H1 (cell line): ENCODE data around the gene ADGRF1. TPM values are rescaled to one million over a fixed set of nuclear protein-coding genes. Genes with fewer than 3 reads are reported as not detected.

Source experiments
- CTCF ChIA-PET: fragments of 300-600 bp; sonication (Branson Sonifier 250); formaldehyde crosslinking; loops from one replicate; lab custom pipeline; 2021; ENCODE audit not compliant: partially characterized antibody; lab: Charles Lee
- POLR2A ChIA-PET: fragments of 300-600 bp; sonication (Branson Sonifier 250); formaldehyde crosslinking; loops from one replicate; lab custom pipeline; 2021; ENCODE audit warnings: inconsistent platforms; ENCODE audit not compliant: partially characterized antibody; lab: Charles Lee
- DNase-seq, 2 experiments: peaks; one replicate each; pipeline versions ENCODE4 v3.0.0 to v3.0.0-alpha.2; 2010 to 2022; ENCODE audit warnings: low spot score in 2 of 2, low read depth in 1 of 2, mixed read lengths in 1 of 2
- FAIRE-seq: peaks from 2 replicates; lab custom pipeline; 2011; peaks lifted over from hg19 to GRCh38; lab: Jason Lieb, UNC
- H2AFZ ChIP-seq: 2 replicates; pipeline ENCODE4 v1.8.1; 2012; ENCODE audit warnings: low read length, inconsistent platforms
- H2AK5ac ChIP-seq: 2 replicates; pipeline ENCODE4 v1.6.1; 2013; ENCODE audit warnings: low read depth, low read length
- H2BK120ac ChIP-seq: replicated peaks from 2 replicates; pipeline ENCODE3; 2013; ENCODE audit warnings: low read depth, low read length, inconsistent platforms
- H2BK12ac ChIP-seq: 2 replicates; pipeline ENCODE4 v1.6.1; 2013; ENCODE audit warnings: low read depth, low read length
- H2BK15ac ChIP-seq: 2 replicates; pipeline ENCODE4 v1.6.1; 2013; ENCODE audit warnings: low read length
- H2BK20ac ChIP-seq: 2 replicates; pipeline ENCODE4 v1.6.1; 2013; ENCODE audit warnings: low read length
- H2BK5ac ChIP-seq: 2 replicates; pipeline ENCODE4 v1.6.1; 2013; ENCODE audit warnings: low read depth, low read length
- H3K14ac ChIP-seq: 2 replicates; pipeline ENCODE4 v1.6.1; 2013; ENCODE audit warnings: inconsistent platforms; ENCODE audit not compliant: insufficient read length
- H3K18ac ChIP-seq: 2 replicates; pipeline ENCODE4 v1.6.1; 2013; ENCODE audit warnings: low read length; ENCODE audit errors: extremely low read depth
- H3K23ac ChIP-seq: 2 replicates; pipeline ENCODE4 v1.6.1; 2013; ENCODE audit warnings: inconsistent platforms; ENCODE audit not compliant: insufficient read length
- H3K23me2 ChIP-seq: 2 replicates; pipeline ENCODE4 v1.6.1; 2013; ENCODE audit warnings: low read depth, low read length
- H3K27ac ChIP-seq: 2 replicates; pipeline ENCODE4 v1.6.1; 2011; ENCODE audit warnings: low read depth, low read length, inconsistent platforms
- H3K27me3 ChIP-seq, 4 experiments: replicated peaks in 1 of 4; 1 replicate in 1 of 4; 2 replicates in 3 of 4; pipeline versions ENCODE4 v1.6.1 to v1.8.1; 2011 to 2013; ENCODE audit warnings: low read length in 3 of 4, mild to moderate bottlenecking in 3 of 4, inconsistent platforms in 2 of 4, mixed read lengths in 2 of 4, moderate library complexity in 1 of 4; ENCODE audit not compliant: control insufficient read depth in 3 of 4, insufficient read depth in 3 of 4; ENCODE audit errors: extremely low read depth in 1 of 4
- H3K36me3 ChIP-seq, 4 experiments: 2 replicates each; pipeline versions ENCODE4 v1.6.1 to v1.8.1; 2011 to 2013; ENCODE audit warnings: mild to moderate bottlenecking in 4 of 4, low read length in 3 of 4, moderate library complexity in 2 of 4, control low read depth in 1 of 4, inconsistent platforms in 1 of 4; ENCODE audit not compliant: insufficient read depth in 4 of 4, control insufficient read depth in 2 of 4
- H3K4ac ChIP-seq: replicated peaks from 2 replicates; pipeline ENCODE3; 2013; ENCODE audit warnings: low read length, low read depth, mixed read lengths, inconsistent platforms; ENCODE audit not compliant: insufficient read length
- H3K4me1 ChIP-seq, 4 experiments: replicated peaks in 1 of 4; 1 replicate in 1 of 4; 2 replicates in 3 of 4; pipeline versions ENCODE4 v1.6.1 to v1.8.1; 2011 to 2013; ENCODE audit warnings: low read length in 3 of 4, inconsistent platforms in 2 of 4, mixed read lengths in 1 of 4; ENCODE audit not compliant: insufficient read depth in 4 of 4, control insufficient read depth in 3 of 4
- H3K4me2 ChIP-seq, 2 experiments: 2 replicates each; pipeline versions ENCODE4 v1.6.1 to v1.8.1; 2011 to 2013; ENCODE audit warnings: low read depth in 2 of 2, low read length in 2 of 2, control low read depth in 1 of 2, inconsistent platforms in 1 of 2, mild to moderate bottlenecking in 1 of 2; ENCODE audit not compliant: insufficient read depth in 1 of 2
- H3K4me3 ChIP-seq, 4 experiments: fragments of 200-600, 300-600 bp in 1 of 4; sonication (generic), shearing (Covaris generic), sonication (Bioruptor Twin) in 1 of 4; 2 replicates each; pipeline versions ENCODE4 v1.5.1 to v1.8.1; 2011 to 2016; ENCODE audit warnings: low read length in 4 of 4, low read depth in 3 of 4, control low read depth in 2 of 4, inconsistent platforms in 2 of 4, mild to moderate bottlenecking in 2 of 4, mixed read lengths in 1 of 4, moderate library complexity in 1 of 4; ENCODE audit not compliant: insufficient read depth in 2 of 4; ENCODE audit errors: extremely low read depth in 1 of 4
- H3K56ac ChIP-seq: replicated peaks from 2 replicates; pipeline ENCODE3; 2013; ENCODE audit warnings: low read depth, mild to moderate bottlenecking, mixed read lengths, low read length, inconsistent platforms; ENCODE audit not compliant: insufficient read length
- H3K79me1 ChIP-seq: 2 replicates; pipeline ENCODE4 v1.6.1; 2013; ENCODE audit warnings: low read depth, low read length, control low read depth
- H3K79me2 ChIP-seq, 2 experiments: 2 replicates each; pipeline versions ENCODE4 v1.6.1 to v1.8.1; 2012 to 2013; ENCODE audit warnings: low read length in 2 of 2, mild to moderate bottlenecking in 2 of 2, inconsistent platforms in 1 of 2; ENCODE audit not compliant: insufficient read depth in 2 of 2, control insufficient read depth in 1 of 2
- H3K9ac ChIP-seq, 4 experiments: replicated peaks in 1 of 4; 1 replicate in 1 of 4; 2 replicates in 3 of 4; pipeline versions ENCODE4 v1.6.1 to v1.8.1; 2011 to 2013; ENCODE audit warnings: low read depth in 3 of 4, low read length in 3 of 4, control low read depth in 2 of 4, mild to moderate bottlenecking in 2 of 4, moderate library complexity in 2 of 4, inconsistent platforms in 1 of 4; ENCODE audit errors: extremely low read depth in 1 of 4
- H3K9me3 ChIP-seq, 2 experiments: 2 replicates each; pipeline versions ENCODE4 v1.6.1 to v1.8.1; 2012 to 2013; ENCODE audit warnings: mild to moderate bottlenecking in 2 of 2, moderate library complexity in 2 of 2, control low read depth in 1 of 2, inconsistent platforms in 1 of 2, low read depth in 1 of 2, low read length in 1 of 2, mixed read lengths in 1 of 2; ENCODE audit not compliant: insufficient read depth in 2 of 2
- H4K20me1 ChIP-seq, 2 experiments: replicated peaks in 1 of 2; 2 replicates each; pipeline versions ENCODE3 to v1.8.1; 2011 to 2013; ENCODE audit warnings: inconsistent platforms in 2 of 2, low read length in 2 of 2, mild to moderate bottlenecking in 1 of 2; ENCODE audit not compliant: insufficient read depth in 2 of 2, control insufficient read depth in 1 of 2
- H4K5ac ChIP-seq: 2 replicates; pipeline ENCODE4 v1.6.1; 2013; ENCODE audit warnings: low read length, low read depth, mixed read lengths, inconsistent platforms; ENCODE audit not compliant: insufficient read length
- H4K8ac ChIP-seq: 2 replicates; pipeline ENCODE4 v1.8.0; 2013; ENCODE audit warnings: mild to moderate bottlenecking, moderate library complexity, low read length, inconsistent platforms; ENCODE audit not compliant: insufficient read depth; ENCODE audit errors: extremely low read depth
- H4K91ac ChIP-seq: replicated peaks from 2 replicates; pipeline ENCODE3; 2013; ENCODE audit warnings: low read length, mixed read lengths, inconsistent platforms; ENCODE audit not compliant: insufficient read length
- BRCA1 ChIP-seq: IDR thresholded peaks from 2 replicates; pipeline ENCODE4 v1.6.1; 2012; ENCODE audit warnings: low read depth, low read length, improper control_type of control experiment
- CBX5 ChIP-seq: fragments of 300-800, 300-1000 bp; sonication (generic); IDR thresholded peaks from 2 replicates; pipeline ENCODE4 v1.7.1; 2016; ENCODE audit warnings: antibody characterized with exemption, low read length, low read depth
- GABPA ChIP-seq: IDR thresholded peaks from 2 replicates; pipeline ENCODE4 v1.6.1; 2011; ENCODE audit warnings: mild to moderate bottlenecking, low read length, moderate library complexity, borderline replicate concordance; ENCODE audit not compliant: insufficient read depth
- HDAC2 ChIP-seq, 2 experiments: fragments of 300-600 bp in 1 of 2; sonication (generic) in 1 of 2; IDR thresholded peaks; 2 replicates each; pipeline ENCODE4 v1.6.1; 2011 to 2012; ENCODE audit warnings: low read depth in 2 of 2, low read length in 2 of 2, mild to moderate bottlenecking in 2 of 2, moderate library complexity in 2 of 2, borderline replicate concordance in 1 of 2, inconsistent platforms in 1 of 2
- JUN ChIP-seq: IDR thresholded peaks from 2 replicates; pipeline ENCODE4 v1.6.1; 2011; ENCODE audit warnings: low read depth, mild to moderate bottlenecking, improper control_type of control experiment, low read length
- JUND ChIP-seq: IDR thresholded peaks from 2 replicates; pipeline ENCODE4 v1.6.1; 2011; ENCODE audit warnings: mild to moderate bottlenecking, improper control_type of control experiment, low read length
- NANOG ChIP-seq: IDR thresholded peaks from 2 replicates; pipeline ENCODE4 v1.6.1; 2011; ENCODE audit warnings: low read length, low read depth, mild to moderate bottlenecking, inconsistent platforms; ENCODE audit not compliant: insufficient read depth, poor library complexity, severe bottlenecking
- RXRA ChIP-seq: IDR thresholded peaks from 2 replicates; pipeline ENCODE4 v1.6.1; 2011; ENCODE audit warnings: low read depth, mild to moderate bottlenecking, low read length, moderate library complexity; ENCODE audit not compliant: insufficient read depth
- SP2 ChIP-seq: IDR thresholded peaks from 2 replicates; pipeline ENCODE4 v1.6.1; 2012; ENCODE audit warnings: mild to moderate bottlenecking, low read length, inconsistent platforms
- TBP ChIP-seq: IDR thresholded peaks from 2 replicates; pipeline ENCODE4 v1.6.1; 2011; ENCODE audit warnings: low read depth, low read length, improper control_type of control experiment
- YY1 ChIP-seq: IDR thresholded peaks from 2 replicates; pipeline ENCODE4 v1.6.1; 2011; ENCODE audit warnings: low read depth, mild to moderate bottlenecking, low read length
- ZNF274 ChIP-seq: IDR thresholded peaks from 2 replicates; pipeline ENCODE4 v1.7.0; 2012; ENCODE audit warnings: low read length, borderline replicate concordance; ENCODE audit errors: extremely low read depth
- WGBS, 2 experiments: shearing (Covaris generic) in 1 of 2; methylation state at CpG; one replicate each; pipeline versions ENCODE4 v1.1.6 to v1.1.7; 2013 to 2015; ENCODE audit warnings: low lambda C conversion rate in 2 of 2, mixed read lengths in 2 of 2, inconsistent platforms in 1 of 2, low coverage in 1 of 2, missing lambda C conversion rate in 1 of 2; ENCODE audit not compliant: insufficient replicate concordance in 2 of 2, insufficient coverage in 1 of 2, insufficient read length in 1 of 2; ENCODE audit errors: extremely low coverage in 1 of 2, missing lambda C conversion rate in 1 of 2; 5-methylcytosine and 5-hydroxymethylcytosine counted together
- polyA plus RNA-seq, 7 experiments: library from polyadenylated mRNA; depleted of rRNA in 3 of 7; stranded (reverse) in 5 of 7; unstranded in 2 of 7; fragments of >200 nt in 5 of 7; fragments of 200-250 nt in 2 of 7; gene quantifications; 1 replicate in 5 of 7; 2 replicates in 1 of 7; 4 replicates in 1 of 7; pipeline versions ENCODE4 v1.2.1 to v1.2.3, GENCODE V29; 2011 to 2013; ENCODE audit warnings: missing spikeins in 2 of 7, mixed read lengths in 2 of 7
- total RNA-seq: library from RNA; stranded (reverse); fragmentation: NEBNext Ultra II Directional; extraction: Animal tissue kit (Norgen Biotek cat#: 25700); gene quantifications from 2 replicates; pipeline ENCODE4 v1.2.1, GENCODE V29; 2021
- TF ChIP-seq, protein P1 (sequence below): IDR thresholded peaks from 2 replicates; pipeline ENCODE4 v1.6.1; 2012; ENCODE audit warnings: inconsistent platforms

The ADGRF1 gene
- total and polyA plus RNA-seq, 2 of the 8 experiments (the other 6 are each of a cell fraction or from before 2014, with no cell fraction given), result not detected

DNA sequence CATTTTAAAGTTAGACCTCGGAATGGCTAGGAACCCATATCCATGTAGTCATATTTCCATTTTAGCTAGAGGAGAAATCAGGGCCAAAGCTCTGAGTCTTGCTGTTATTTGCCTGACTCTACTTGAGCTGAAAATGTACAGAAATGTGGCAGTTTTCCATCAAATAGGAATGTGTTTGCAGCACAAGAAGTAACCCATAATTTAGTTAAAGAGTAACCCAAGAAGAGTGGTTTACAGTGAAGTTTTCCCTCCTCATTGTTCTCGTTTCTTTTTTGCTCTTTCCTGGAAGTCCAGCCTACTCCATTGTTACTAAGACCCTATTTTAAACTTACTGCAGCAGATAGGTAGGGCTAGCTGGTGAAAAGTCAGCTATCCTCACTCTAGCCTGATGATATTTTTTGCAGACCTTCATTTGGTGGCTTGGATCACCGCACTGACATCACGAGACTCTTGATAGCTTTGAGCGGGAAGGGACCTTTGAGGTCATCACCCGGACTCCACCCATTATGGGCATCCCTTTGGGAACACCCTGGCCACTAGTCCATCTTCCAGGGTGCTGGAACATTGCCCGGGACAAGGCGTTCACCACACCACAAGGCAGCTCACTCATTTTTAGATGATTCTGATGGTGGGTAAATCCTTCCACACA is 92.4 kb downstream of the ADGRF1 start:
- H3K27me3 ChIP-seq, result no peaks in the 10 kb centered on the region
- WGBS, 2 experiments, result 93% methylated on average over 8 of the region's 8 CpGs; no CpG with 5 or more reads in 1 of the 2 experiments
- no peak for TF ChIP-seq HDAC2 (IDR thresholded peaks at IDR 0.05; ENCODE audit: borderline replicate concordance in 1 of 2, low read depth in 2 of 2, low read length in 2 of 2)
- TF ChIP-seq, protein P1, sequence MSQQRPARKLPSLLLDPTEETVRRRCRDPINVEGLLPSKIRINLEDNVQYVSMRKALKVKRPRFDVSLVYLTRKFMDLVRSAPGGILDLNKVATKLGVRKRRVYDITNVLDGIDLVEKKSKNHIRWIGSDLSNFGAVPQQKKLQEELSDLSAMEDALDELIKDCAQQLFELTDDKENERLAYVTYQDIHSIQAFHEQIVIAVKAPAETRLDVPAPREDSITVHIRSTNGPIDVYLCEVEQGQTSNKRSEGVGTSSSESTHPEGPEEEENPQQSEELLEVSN, result no peak
- TF ChIP-seq JUND, result no peak
- TF ChIP-seq YY1, result no peak
- no peak for TF ChIP-seq NANOG
- no peak for TF ChIP-seq CBX5
- TF ChIP-seq TBP, result no peak
- TF ChIP-seq ZNF274, result no peak
- TF ChIP-seq SP2, result no peak
- no peak for TF ChIP-seq GABPA
- no peak for TF ChIP-seq RXRA
- no peak for TF ChIP-seq BRCA1
- no peak for TF ChIP-seq JUN

More for the DNA sequence above, 92.4 kb downstream of the ADGRF1 start:
- H3K14ac ChIP-seq, result no peak overlapping the region
- H3K4me1 ChIP-seq, result no peaks in the 10 kb centered on the region
- no peak overlapping the region for H3K23ac ChIP-seq
- H3K56ac ChIP-seq, result no peak overlapping the region
- no peaks in the 10 kb centered on the region for H3K36me3 ChIP-seq
- H4K8ac ChIP-seq, result no peak overlapping the region
- CTCF ChIA-PET, result interaction anchor here (1.1 to 1.3 kb wide), 2 partner anchors 9 to 49 kb away, joined by 3 read pairs; no protein-coding TSS in a partner anchor
- H3K4me2 ChIP-seq, result no peak overlapping the region
- H3K79me1 ChIP-seq, result no peaks in the 10 kb centered on the region
- no peaks in the 10 kb centered on the region; the same call in 1 of the 2 replicates for H3K23me2 ChIP-seq
- H3K4me3 ChIP-seq, result no peak overlapping the region
- no peak overlapping the region for H2BK15ac ChIP-seq
- no peak overlapping the region for H2BK120ac ChIP-seq
- H2BK5ac ChIP-seq, result no peak overlapping the region
- H3K18ac ChIP-seq, result no peak overlapping the region
- no peak overlapping the region for H2BK12ac ChIP-seq
- POLR2A ChIA-PET, result no interaction called here
- FAIRE-seq (no peak), DNase-seq (no peak)
- no peaks in the 10 kb centered on the region for H3K79me2 ChIP-seq
- H3K4ac ChIP-seq, result no peak overlapping the region
- no peak overlapping the region for H4K91ac ChIP-seq
- H3K9ac ChIP-seq, result no peak overlapping the region
- no peaks in the 10 kb centered on the region for H3K9me3 ChIP-seq
- H2AK5ac ChIP-seq, result no peak overlapping the region
- H4K20me1 ChIP-seq, result no peaks in the 10 kb centered on the region
- no peak overlapping the region for H2BK20ac ChIP-seq
- H2AFZ ChIP-seq, result no peak overlapping the region
- H3K27ac ChIP-seq, result no peak overlapping the region
- no peak overlapping the region for H4K5ac ChIP-seq
